Subcutaneous adipose tissue (tissue), 4 donors: ENCODE measurements around the gene FHOD1. TPM values are rescaled to one million over a fixed set of nuclear protein-coding genes. Genes with fewer than 3 reads are reported as not detected.

Experiments
- total RNA-seq, 4 donors: library from RNA; depleted of rRNA; stranded (reverse); fragments of >200 nt; gene quantifications; one replicate each; pipeline ENCODE4 v1.1.0, GENCODE V29; 2016
- TF ChIP-seq, protein P1 (sequence below): fragments of 450-650 bp; IDR thresholded peaks from one replicate; pipeline ENCODE4 v1.5.1; 2016; ENCODE audit warnings: low read depth, mild to moderate bottlenecking, control low read depth, antibody characterized with exemption, moderate library complexity

FHOD1 gene
- total RNA-seq, 4 donors from 2014 or later = 10.3 to 83.3 (median 20.9) TPM

DNA sequence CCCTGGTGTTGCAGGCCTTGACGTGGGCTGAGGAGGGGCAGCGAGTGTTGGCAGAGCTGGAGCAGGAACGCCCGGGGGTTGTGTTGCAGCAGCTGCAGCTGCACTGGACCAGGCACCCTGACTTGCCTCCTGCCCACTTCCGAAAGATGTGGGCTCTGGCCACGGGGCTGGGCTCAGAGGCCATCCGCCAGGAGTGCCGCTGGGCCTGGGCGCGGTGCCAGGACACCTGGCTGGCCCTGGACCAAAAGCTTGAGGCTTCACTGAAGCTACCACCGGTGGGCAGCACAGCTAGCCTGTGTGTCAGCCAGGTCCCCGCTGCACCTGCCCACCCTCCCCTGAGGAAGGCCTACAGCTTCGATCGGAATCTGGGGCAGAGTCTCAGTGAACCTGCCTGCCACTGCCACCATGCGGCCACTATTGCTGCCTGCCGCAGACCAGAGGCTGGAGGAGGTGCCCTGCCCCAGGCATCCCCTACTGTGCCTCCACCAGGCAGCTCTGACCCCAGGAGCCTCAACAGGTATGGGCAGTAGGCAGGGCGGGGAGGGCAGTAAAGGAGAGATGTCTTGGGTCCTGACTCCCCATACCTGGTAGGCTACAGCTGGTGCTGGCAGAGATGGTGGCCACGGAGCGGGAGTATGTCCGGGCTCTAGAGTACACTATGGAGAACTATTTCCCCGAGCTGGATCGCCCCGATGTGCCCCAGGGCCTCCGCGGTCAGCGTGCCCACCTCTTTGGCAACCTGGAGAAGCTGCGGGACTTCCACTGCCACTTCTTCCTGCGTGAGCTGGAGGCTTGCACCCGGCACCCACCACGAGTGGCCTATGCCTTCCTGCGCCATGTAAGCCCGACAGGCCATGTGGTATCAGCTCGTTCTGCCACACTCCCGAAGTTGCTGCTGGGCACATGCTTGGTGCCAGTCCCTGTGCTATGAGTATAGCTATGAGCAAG, 37.7 kb upstream of the FHOD1 start:
- TF ChIP-seq, protein P1, sequence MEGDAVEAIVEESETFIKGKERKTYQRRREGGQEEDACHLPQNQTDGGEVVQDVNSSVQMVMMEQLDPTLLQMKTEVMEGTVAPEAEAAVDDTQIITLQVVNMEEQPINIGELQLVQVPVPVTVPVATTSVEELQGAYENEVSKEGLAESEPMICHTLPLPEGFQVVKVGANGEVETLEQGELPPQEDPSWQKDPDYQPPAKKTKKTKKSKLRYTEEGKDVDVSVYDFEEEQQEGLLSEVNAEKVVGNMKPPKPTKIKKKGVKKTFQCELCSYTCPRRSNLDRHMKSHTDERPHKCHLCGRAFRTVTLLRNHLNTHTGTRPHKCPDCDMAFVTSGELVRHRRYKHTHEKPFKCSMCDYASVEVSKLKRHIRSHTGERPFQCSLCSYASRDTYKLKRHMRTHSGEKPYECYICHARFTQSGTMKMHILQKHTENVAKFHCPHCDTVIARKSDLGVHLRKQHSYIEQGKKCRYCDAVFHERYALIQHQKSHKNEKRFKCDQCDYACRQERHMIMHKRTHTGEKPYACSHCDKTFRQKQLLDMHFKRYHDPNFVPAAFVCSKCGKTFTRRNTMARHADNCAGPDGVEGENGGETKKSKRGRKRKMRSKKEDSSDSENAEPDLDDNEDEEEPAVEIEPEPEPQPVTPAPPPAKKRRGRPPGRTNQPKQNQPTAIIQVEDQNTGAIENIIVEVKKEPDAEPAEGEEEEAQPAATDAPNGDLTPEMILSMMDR = no peak

DNA sequence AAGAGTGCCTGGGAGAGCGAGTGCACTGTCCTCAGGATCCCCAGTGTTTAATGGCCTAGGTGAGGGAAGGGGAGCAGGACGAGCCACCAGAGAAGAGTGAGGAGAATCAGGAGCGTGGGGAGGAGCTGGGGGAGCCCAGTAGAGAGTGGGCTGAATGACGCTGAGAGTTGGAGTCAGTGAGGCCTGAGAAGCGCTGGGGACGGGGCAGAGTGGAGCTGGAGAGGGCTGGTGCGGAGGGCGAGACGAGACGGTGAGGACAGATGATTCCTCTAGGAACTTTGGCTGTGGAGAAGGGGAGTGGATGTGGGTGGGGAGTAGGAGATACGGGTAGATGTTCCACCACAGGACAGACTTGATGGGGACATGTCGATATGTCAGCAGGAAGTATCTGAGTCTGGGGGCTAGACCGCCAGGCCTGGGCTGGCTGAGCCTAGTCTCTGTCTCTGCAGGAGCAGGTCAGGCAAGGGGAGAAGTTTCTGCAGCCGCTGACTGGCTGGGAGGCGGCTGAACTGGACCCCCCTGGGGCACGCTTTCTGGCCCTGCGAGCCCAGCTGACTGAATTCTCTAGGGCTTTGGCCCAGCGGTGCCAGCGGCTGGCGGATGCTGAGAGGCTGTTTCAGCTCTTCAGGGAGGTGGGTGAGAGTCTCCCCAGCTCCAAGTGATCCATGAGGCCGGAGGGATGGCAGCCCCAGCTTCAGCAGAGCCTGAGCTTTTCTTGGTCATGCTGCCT, 36.7 kb upstream of the FHOD1 start:
- TF ChIP-seq, protein P1 = no peak

DNA sequence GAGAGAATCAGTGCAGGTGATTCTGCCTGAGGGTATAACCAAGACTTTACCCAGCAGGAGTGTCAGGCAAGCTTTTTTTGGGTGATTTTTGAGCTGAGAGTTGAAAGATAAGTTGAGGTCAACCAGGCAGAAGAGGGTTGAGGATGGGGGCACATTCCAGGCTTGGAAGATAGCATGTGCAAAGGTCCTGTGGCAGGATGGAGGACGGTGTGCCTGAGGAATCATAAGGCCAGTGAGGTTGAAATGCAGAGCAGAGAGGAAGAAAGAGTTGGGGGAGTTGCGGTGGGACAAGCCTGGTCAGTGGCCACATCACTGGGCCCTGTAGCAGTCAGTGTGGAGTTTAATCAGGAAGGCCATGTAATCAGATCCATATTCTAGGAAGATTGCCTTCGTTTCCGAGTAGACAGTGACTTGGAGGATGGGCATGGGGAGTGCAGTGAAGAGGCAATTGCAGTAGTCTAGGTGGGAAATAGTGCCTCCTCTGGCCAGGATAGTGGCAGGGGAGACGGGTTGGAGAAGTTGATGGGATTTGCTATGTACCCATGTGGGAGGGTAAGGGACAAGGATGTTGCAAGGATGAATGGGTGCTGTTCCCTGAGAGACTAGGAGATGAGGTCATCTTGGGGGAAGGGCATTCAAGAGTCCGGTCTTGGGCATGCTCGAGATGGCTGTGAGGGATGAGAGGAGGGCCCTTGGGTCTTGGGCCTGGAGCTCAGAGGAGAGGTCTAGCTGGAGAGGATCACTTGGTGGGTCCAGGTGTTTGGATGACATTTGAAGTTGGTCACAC, 36.0 kb upstream of the FHOD1 start:
- TF ChIP-seq, protein P1 = no peak

DNA sequence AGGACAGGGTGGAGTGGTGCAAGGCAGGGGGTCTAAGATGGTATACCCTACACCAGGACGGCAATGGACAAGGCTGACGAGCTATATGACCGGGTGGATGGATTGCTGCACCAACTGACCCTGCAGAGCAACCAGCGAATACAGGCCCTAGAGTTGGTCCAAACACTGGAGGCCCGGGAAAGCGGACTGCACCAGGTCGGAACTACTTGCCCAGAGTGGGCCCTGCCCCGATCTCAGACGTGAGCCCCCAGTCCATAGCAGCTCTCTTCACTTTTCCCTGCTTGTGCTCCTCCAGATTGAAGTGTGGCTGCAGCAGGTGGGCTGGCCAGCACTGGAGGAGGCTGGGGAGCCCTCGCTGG, 35.1 kb upstream of the FHOD1 start:
- TF ChIP-seq, protein P1 = no peak

DNA sequence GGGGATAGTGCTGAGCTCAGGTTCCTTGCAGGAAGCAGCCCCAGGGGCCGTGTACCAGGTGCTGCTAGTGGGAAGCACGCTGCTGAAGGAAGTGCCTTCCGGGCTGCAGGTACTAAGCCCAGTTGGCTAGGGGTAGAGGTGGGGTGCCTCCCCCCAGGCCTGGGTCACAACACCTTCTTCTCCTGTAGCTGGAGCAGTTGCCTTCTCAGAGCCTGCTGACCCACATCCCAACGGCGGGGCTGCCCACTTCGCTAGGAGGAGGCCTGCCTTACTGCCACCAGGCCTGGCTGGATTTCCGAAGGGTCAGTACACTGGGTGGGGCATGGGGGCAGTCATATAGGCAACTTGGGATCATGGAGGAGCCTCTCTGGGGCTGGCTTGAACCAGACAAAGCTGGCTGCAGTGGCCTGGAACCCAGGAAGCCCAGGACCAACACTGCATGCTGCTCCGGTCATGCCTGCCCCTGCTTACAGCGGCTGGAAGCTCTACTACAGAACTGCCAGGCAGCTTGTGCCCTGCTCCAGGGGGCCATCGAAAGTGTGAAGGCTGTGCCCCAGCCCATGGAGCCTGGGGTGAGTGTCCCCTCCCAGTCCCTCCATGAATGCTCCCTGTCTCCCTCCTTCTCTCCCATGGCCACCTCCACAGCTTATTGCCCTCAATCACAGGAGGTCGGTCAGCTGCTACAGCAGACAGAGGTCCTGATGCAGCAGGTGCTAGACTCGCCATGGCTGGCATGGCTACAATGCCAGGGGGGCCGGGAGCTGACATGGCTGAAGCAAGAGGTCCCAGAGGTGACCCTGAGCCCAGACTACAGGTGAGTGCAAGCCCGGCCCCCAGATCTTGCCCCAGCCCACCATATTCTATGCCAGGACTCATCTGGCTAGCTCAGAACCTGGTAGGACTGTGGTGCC, 34.5 kb upstream of the FHOD1 start:
- TF ChIP-seq, protein P1 = no peak

DNA sequence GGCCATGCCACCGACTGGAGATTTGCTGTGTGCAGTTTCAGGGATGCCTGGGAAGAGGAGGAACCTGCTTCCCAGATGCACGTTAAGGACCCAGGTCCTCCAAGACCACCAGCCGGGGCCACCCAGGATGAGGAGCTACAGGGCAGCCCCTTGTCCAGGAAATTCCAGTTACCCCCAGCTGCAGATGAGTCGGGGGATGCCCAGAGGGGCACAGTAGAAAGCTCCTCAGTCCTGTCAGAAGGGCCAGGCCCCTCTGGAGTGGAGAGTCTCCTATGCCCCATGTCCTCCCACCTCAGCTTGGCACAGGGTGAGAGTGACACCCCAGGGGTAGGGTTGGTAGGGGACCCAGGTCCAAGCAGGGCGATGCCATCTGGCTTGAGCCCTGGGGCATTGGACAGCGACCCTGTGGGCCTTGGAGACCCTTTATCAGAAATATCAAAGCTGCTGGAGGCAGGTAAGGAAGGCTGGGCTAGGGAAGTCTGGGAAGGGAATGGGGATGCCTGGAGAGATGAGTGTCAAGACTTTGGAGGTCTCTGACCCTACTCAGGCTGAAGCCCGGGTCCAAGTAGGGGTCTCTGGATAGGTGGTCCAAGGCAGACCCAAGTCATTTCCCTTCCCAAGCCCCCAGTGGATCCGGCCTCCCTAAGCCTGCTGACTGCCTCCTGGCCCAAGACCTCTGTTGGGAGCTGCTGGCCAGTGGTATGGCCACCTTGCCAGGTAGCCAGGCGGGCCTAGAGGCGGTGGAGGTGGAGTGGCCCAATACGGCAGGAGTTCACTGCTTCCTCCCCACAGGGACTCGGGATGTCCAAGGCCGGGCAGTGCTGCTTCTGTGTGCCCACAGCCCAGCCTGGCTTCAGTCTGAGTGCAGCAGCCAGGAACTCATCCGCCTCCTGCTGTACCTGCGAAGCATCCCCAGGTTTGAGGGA, 33.1 kb upstream of the FHOD1 start:
- TF ChIP-seq, protein P1 = no peak
